GM19099 (cell line): ENCODE results near the gene LCE1F.

Source experiments
- POLR2A ChIP-seq: IDR thresholded peaks from 3 replicates; pipeline ENCODE4 v1.6.1; 2011; ENCODE audit warnings: low read depth; ENCODE audit not compliant: insufficient read length; ENCODE audit errors: extremely low read depth

Gene LCE1F, protein sequence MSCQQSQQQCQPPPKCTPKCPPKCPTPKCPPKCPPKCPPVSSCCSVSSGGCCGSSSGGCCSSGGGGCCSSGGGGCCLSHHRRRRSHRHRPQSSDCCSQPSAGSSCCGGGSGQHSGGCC

DNA sequence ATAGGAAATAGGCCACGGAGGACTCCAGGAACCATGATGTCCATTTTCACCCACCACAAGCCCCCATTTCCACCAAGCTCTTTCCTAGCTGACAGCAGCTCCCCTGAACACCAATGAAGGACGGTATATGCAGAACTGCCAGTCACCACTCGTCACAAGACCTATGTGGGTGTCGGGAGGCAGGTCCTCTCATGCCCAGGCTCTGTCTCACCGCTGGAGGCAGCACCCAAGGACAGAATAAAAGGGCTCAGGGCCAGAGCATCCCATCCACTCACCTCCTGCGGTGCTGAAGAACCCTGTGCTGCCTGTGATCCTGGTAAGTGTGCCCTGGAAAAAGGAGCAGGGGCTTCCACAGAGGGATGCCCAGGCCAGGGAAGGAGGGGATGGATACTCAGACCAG, at the start of gene LCE1F:
Gene LCE1F (plus strand): TSS at position 266 of the 400 bp plus-strand sequence. CDS start 1,232 bp downstream, outside the sequence.
- TF ChIP-seq POLR2A = no peak

DNA sequence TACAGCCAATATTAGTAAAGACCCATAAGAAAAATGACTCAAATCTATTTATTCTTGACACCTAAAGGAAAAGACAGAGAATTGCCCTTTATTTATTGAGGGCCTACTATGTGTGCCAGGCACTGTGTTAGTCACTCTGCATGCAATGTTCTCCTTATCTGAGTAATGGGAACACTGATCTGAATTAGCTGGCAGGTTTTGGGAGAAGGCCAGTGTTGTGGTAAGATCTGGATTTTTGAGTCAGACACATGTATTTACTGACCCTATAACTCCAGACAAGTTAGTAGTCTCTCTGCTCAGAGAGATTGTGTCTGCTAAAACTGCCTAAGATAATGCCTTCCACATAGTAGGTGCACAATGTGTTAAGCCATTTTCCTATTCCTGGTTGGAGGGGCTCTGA, 49.7 kb upstream of the LCE1F start:
- no peak for TF ChIP-seq POLR2A

DNA sequence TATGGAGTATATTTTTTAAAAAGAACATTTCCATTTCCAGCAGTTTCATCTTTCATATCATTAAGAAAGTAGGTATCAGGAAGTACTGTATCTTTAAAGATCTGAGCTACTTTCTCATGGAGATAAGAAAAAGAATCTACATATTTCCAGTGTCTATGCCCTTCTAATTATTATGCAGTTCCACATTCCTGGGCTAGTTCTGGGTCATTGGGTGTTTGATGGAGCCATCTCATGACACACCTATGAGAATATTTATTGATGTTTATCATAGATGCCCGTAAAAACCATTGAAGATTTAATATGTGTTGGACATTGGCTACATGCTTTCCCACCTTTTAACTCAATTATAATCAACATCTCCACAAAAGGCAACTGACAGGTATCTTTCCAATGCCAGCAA, 46.0 kb upstream of the LCE1F start:
- no peak for TF ChIP-seq POLR2A

DNA sequence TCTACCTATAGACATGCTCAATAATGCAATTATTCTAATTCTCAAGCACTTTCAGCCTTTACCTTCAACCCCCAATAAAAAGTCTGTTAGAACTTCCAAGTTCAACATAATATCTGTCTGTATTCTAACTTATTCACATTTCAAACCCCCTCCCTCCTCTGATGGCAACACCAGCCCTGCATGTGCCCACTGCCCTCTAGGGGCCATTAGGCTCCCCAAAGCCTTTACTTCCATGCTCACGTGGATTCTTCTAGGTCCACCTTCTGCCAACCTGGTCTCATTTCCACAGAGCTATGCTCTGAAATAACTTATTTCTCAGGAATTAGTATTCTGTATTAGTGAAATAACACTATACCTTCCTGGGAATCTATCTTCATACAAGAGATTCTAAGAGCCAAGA, 39.3 kb upstream of the LCE1F start:
- no peak for TF ChIP-seq POLR2A

DNA sequence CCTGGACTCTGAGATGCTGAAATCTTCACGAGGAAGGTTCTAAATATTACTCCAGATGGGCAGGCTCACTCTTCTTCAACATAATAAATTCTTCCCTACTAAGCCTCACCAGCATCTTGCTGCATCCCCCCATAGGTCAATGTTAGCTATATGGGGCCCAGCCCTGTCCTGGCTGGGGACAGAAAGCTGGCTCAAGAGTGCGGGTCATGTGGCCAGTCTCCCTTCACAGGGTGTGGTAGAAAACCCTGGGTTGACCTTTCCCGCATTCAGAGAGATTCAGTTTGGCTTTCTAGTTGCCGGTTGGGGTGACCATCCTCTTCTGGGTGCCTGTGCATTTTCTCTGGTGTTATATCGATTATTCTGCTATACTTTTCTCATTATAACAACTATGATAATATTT, 36.9 kb upstream of the LCE1F start:
- no peak for TF ChIP-seq POLR2A

DNA sequence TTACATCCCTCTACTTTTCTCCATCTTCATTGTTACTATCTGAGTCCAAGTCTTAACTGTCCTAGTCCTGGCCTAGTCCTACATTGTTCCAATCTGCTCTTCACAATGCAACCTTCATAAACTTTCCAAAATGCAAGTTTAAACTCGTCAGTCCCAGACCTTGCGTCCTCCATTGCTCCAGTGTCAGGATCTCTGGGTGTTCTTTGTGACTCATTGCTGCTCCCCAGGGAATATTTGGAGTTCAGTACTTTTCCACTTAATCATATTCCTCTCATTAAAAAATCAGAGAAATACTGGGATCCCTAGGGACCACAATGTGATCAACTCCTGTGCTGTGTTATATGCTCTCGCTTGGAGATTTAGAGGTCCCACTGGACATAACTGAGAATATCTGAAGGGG, 35.1 kb upstream of the LCE1F start:
- TF ChIP-seq POLR2A = no peak

DNA sequence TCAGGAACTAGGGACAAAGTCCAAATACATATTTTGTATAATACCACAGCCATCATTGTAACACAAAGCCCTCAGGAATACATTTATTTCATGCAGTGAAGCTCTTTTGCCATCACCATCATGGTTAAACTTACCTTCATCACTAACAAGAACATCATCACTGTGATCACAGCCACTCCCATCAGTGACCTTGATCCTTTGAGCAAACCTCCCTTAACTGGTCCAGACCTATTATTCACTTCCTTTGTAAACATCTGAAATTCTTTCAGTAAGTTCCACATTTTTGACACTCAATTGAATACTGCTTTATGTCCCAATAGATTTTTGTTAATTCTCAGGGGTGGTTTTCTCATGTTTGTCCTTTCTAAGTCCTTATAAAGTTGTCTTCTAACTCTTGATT, 33.3 kb upstream of the LCE1F start:
- no peak for TF ChIP-seq POLR2A

DNA sequence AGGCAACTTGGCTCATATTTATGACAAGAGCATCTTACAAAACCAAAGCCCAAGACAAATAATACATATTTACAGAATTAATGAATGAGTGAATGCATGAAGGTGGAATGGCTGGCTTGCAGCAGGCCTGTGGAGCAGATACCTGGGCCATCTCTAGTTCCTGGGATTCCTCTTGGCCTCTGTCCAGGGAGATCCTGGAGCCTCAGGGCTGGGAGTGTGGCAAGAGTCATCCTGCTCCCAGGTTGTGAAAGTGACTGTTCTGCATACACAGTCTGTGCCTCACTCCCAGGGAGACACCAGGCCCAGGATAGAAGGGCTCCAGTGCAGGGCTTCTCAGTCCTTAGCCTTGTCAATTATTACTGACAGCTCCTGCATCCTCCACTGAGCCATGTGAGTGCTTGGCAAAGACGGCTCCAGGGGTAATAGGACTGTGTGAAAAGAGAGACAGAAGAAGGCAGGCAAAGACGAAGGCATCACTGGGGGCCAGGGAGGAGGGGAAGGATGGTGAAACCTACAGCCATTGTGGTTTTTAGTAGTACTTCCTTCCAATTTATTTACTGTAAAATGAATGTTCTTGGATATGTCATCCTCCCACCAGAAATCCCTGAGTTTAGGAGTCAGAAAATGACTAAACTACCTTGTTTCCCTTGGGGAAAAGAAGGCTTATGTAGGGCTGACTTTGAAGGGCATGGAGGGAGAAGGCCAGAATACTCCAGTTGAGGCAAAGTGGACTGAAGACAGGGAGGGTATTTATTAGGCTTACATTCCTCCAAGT, 31.4 kb upstream of the LCE1F start:
- no peak for TF ChIP-seq POLR2A

DNA sequence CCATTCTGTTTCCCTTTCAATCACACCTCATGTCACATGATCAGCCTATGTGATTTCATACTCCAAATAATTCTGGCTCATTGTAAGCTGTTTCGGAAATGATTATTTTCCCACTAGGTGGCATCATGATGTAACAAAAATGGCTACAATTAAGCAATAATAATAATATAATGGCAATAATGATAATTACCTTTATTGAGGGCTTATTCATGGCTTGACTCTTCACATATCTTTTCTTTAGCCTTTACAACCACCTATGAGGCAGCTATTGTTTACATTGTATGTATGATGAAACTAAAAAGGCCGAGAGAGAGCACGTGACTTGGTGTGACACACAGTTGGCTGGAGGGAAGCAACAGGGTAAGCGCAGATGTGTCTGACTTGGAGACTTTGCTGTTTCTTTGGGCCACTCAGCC, 29.6 kb upstream of the LCE1F start:
- no peak for TF ChIP-seq POLR2A

DNA sequence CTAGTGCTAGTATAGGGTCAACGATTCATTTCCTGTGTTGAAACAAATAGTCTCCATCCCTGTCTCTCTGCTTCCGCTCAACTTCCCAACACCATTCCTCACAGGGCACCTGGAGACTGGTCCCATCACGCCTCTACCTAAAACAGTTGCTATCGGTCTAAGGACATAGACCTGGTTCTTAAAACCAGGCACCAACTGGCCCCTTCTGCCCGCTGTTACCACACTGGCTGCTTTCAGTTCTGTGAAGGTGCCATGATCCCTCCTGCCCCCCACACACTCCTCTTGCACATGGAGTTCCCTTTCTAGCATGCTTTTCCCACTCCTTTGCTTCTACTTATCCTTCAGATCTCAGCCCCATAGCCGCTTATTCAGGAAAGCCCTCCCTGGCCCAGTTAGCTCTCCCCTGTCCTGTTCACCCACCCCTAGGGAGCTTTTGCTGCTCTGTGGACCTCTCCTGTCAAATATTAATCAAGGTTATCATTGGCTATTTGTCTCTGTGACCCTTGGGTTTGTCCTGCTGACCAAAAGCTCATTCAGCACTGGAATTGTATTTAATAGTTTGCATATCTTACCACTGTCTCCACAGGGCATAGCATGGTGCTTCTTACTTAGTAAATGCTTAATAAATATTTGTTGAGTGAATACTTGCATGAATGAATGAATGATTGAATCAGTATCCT, 29.0 kb upstream of the LCE1F start:
- TF ChIP-seq POLR2A = no peak

DNA sequence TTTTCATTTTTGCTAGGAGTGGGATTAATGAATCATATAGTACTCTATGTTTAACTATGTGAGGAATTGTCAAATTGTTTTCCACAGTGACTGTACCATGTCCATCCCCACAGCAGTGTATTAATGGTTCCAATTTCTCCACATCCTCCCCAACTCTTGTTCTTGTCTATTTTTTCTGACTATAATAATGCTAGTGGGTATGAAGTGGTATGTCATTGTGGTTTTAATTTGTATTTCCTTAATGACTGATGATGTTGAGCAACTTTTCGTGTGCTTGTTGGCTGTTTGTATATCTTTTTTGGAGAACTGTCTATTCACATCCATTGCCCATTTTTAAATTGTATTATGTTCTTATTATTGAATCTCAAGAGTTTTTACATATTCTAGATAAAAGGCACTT, 27.1 kb upstream of the LCE1F start:
- TF ChIP-seq POLR2A = no peak

DNA sequence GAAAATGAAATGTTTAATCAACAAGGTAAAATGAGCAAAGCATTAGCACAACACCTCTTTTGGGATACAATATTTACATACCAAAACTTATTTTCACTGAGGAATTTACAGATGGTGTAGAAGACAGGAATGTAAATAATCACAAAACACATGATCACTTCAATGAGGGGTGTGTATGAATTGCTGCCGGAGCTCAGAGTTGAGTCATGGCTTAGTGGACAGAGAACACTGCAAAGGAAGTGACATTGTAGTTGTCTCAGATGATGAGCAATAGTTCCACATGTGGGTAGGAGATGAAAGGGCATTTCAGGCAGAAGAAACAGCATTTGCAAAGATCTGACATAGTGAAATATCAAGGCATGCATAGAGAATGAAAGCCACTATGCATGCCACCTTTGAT, 22.7 kb upstream of the LCE1F start:
- TF ChIP-seq POLR2A = no peak

DNA sequence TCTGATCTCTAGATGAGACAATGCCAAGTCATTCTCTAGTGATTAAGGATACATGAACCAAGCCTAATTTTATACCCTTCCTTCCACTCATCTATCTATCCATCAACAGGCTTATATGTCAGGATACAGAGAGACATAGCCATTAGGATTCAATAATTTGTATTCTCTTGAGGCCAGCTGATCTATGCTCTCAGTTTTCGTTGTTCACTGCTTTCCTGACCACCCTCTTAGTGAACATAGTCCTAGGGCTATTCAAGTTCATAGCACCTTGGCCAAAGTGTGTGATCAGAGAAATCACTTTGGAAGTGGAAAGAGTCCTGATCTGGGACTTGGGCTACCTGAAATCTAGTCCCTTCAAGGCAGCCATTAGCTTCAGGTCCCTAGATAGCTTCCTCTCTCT, 21.4 kb upstream of the LCE1F start:
- TF ChIP-seq POLR2A = no peak

DNA sequence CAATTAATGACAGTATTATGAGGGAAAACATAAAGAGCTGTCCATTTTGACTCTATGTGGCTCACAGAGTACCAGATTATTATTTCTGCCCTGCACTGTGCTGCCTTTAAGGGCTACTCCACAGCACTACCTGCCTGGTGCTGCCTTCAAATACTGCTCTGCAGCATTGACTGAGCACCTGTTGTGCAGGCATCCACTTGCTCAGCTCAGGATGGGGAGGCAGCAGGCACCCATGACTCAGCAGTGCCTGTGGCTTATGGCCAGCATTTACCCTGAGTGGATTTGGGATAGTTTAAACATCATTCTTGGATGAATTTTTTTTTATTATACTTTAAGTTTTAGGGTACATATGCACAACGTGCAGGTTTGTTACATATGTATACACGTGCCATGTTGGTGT, 18.1 kb upstream of the LCE1F start:
- TF ChIP-seq POLR2A = no peak

DNA sequence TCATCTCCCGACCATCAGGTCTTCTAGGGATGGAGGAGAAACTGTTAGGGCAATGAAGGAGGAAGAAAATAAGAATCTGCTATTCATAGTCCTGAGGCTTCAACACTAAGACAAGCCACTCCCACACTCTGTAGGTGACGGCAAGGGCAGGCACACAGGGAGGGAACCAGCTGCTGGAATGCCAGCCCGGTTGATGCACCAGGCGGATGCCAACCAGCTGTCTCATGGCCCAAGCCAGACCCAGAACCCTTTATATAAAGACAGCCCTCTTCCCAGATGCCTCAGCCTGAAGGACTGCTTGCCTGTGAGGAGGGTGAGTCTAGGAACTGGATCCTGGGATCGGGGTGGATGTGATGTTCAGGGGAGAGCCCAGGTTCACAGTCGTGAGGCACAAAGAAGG, 17.2 kb upstream of the LCE1F start, which contains the start of gene KPRP:
Gene KPRP (plus strand): TSS at position 279 of the 400 bp plus-strand sequence. CDS start 1,564 bp downstream, outside the sequence.
- no peak for TF ChIP-seq POLR2A

DNA sequence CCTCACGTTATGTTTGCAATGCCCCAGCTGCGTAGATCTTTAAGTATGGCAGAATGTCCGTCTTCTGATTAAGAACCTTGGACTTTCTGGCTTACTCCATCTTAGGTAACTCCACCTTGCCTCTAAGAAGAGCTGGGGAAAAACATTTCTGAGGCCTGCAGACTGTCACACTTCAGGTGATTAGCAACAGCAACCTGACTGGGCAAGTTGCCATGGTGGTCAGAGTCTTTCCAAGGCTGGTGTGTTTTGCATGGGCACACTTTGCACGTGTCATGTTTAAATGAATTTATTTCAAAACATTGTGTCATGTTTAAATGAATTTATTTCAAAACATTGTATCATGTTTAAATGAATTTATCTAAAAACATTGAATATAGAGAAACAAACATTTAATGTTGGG, 16.3 kb upstream of the LCE1F start:
- no peak for TF ChIP-seq POLR2A
